Stimulated activated CD4-positive, alpha-beta T cell treated with anti-CD3 and anti-CD28 coated beads, Interleukin-2, amount 100 ng/mL, for 24 hours (primary cell): ENCODE measurements around the gene DNASE2B.

Experiments used
- DNase-seq, 2 donors: peaks; one replicate each; pipeline ENCODE4 v3.0.0-alpha.2; 2020

DNASE2B gene

DNA sequence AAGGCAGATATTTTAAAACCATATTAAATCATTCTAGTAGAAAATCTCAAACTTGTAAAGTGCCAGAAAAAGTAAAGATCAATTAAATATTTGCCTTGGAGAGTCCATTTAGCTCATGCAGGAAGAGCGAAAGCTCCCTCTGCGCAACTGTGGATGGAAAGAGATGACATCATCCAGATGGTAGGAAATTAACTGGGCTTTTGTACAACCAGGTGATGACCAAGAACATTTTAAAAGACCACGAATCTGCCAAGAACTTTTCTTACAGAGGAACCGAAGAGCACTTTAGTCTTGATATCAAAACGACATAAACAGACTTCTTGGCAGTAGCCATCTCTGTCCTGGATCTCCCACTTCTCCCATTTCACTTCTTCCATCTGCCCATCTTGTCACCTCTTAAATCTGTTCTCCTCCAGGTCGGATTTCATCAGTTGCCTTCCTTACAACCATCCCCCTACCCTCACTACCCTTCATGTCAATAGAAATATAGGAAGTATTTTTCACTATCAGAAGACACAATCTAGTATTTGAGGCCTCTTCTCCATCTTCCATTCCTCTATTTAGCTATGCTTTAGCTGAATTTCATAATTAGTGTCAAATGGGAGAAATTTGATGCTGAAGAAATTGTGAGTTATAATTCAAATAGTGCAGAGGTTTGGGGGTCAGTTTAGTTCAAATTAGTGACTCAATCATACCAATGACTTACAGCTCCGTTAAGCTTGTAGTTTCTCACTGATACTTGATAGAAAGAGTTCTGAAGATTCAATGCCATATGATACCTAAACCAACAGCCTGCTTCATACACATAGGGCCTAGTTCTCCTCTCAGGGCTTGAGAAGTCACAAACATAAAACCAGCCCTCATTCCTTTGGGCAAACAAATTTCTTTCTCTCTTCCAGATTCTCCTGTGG lies 22.0 kb upstream of the DNASE2B start:
- DNase-seq = no peak

DNA sequence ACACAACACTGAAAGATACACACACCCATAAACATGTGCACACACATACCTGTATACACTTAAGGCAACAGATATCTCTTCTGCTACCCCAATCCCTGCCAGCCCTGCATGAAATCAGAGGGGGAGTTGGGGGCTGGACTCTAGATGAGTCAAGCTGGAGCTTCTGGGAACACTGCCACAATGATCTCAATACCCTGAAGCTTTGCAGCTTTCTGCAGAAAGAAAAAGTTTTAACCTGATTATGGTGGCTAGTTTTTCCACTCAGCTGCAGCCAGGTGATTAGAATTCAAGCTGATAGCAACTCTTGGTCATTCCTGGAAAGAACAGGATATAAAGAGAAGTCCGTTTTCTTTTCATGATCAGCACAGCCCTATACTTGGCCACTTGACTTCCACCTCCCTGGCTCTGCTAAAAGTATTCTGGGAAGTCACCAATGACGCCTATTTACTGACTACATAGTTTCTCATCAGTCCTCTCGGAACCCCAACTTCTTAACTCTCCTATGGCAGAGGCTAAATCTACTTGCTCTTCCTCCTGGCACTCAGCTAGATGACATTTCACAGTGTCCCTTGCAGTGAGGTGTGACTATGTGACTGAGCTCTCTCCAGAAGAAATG lies 20.7 kb upstream of the DNASE2B start:
- no peak for DNase-seq

- no peak for DNase-seq
Measured at GRCh38 chr1:84379138-84379916, 19.0 kb upstream of the DNASE2B start.

GRCh38 chr1:84379917-84380180 lies 18.4 kb upstream of the DNASE2B start:
- no peak for DNase-seq

DNA sequence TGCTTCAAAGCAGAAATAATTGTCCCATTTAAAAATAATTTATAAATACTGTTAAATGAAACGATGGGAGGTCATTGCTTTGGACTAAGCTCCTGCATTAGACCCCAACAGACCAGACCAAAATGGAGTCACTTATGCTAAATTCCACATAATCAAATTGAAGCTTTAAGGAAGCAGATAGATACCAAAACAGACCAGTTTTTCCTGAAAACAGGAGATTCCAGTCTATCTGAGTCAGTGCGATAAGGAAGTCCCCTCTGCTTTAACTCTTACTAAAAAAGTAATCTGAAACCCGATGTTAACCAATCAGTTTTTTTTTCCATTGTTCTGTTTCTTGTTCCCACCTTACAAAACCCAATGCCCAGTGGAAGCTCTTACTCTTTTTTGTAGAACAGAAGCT lies 16.2 kb upstream of the DNASE2B start:
- no peak for DNase-seq

DNA sequence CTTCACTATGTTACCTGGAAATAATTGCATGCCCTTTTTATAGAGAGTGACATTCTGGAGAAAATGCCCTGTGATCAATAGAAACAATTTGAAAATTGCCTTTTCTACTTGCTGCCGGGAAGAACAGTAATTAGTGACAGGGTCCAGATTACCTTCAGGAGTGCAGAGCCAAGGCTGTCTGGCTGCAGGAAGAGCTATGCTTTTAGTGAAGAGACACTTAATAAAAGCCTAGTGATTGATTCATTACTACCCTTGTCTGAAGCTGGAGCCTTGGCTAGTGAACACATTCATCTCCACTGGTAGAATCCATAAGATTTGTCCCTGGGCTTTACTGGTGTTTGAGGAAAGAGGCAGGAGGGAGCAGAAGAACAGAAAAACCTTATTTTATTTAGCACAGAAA lies 12.9 kb upstream of the DNASE2B start:
- DNase-seq = no peak

DNA sequence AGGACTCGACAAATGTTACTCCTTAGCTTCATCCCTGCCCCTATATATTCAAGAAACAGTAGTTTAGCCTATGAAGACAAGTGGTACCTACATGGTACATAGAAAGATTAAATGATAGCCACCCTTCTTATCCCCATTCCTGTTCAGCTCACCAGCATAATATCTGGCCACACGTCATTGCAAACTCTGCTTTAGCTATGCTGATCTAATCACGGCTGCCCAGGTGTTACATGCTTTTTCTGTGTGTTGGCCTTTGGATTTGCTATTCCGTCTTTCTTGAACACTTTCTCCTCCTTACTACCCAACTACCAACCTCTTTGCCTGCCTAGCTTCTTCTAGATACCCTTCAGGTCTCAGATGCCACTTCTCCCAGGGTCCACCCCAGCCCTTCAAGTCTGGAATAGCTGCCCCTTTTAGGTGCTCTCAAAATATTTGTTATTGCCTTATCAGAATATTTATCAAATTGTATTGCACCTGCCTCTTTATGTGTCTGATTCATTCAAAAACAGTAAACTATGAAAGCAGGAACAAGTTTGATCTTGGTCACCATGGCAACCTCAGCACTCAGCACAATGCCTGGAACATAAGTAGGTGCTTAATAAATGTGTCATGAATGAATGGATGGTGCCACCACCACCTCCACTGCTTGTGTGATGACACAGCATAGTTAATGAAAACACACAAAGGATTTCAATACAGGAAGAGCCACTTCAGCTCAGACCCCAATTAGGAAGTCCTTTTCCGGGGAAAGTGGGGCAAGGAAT lies 11.4 kb upstream of the DNASE2B start:
- DNase-seq = no peak

DNA sequence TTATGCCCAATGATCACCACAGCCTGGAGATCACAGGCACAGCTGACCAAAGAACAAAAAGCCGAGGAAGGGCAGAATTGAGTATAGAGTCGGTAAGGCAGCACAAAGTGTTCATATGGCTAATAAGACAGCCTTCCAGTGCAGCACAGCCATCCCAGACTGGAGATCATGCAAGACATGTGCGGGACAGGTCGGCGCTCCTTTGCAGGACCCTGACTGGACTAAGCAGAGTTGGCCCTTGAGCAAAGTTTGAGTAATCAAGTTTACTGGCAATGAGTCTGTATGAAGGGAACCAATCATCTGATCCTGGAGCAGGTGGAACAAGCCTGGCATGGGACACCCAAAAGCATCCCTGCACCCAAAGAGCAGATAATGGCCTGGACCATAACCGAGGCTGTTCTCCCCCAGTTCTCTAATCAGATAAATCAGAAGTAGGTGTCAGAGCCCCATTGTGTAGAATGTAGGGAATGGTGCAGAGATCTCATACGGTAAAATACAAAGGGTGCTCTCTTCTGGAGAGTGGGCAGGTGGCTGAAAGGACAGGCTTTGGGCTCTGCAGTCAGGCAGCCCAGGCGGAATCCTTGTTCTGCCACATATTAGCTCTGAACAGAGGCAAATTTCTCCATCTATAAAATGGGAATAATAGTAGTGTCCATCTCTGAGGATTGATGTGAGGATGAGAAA lies 10.7 kb upstream of the DNASE2B start:
- no peak for DNase-seq

- no peak for DNase-seq
Measured at GRCh38 chr1:84390226-84390625, 8.1 kb upstream of the DNASE2B start.

DNA sequence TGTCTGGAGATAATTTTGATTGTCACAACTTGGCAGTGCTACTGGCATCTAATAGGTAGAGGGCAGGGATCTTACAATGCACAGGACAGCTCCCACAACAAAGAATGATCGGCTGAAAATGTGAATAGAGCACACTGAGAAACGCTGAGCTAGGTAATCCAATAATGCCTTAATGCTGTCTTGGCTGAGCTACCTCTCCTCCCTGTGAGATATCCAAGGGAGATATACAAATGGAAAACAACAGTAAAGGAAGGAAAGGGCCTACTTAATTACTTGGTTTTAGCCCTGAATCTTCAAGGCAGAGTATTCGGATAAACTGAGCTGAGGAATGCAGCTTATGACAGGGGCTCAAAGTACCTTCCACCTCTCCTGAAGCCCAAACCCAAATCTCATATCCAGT lies 2.9 kb downstream of the DNASE2B start:
- no peak for DNase-seq

GRCh38 chr1:84402060-84402459 lies 3.8 kb downstream of the DNASE2B start:
- DNase-seq = no peak

- no peak for DNase-seq
Measured at GRCh38 chr1:84402501-84402900, 4.2 kb downstream of the DNASE2B start.

GRCh38 chr1:84403347-84403746 lies 5.1 kb downstream of the DNASE2B start:
- no peak for DNase-seq

GRCh38 chr1:84406346-84406861 lies 8.1 kb downstream of the DNASE2B start:
- DNase-seq = no peak

- no peak for DNase-seq
Measured at GRCh38 chr1:84407524-84407923, 9.2 kb downstream of the DNASE2B start.

- DNase-seq = no peak
Measured at GRCh38 chr1:84407958-84408422, 9.7 kb downstream of the DNASE2B start.

GRCh38 chr1:84409888-84410287 lies 11.6 kb downstream of the DNASE2B start:
- no peak for DNase-seq

DNA sequence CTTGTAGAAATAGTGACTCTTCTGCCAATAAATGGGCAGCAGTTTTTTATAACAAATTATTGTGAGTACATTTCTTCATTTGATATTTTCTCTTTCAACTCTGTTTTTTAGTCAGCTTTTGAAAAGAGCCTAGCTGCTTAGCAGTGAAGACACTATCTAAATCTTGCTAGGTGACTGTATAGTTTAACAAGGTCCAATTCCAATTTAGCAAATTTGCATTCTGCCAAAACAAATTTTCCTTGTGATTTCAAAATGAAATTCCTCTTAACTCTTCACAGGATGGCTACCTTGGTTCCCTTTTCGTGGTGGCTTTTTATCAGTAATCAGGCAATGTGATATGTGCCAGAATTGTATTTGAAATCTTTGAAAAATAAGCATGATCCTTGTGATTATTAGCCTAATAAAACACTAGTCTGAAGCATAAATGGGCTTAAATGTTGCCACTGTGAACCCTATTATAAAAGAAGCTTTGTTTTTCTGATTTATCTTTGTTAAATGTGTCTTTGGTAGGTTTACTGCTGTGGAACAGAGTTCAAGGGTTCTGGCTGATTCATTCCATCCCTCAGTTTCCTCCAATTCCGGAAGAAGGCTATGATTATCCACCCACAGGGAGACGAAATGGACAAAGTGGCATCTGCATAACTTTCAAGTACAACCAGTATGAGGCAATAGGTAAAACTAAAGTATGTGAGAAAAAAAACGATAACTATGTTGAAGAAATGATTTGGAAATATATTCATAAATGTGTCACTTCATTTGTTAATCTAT lies 12.2 kb downstream of the DNASE2B start:
- DNase-seq = no peak

GRCh38 chr1:84412316-84412942 lies 14.1 kb downstream of the DNASE2B start:
- DNase-seq = no peak

DNA sequence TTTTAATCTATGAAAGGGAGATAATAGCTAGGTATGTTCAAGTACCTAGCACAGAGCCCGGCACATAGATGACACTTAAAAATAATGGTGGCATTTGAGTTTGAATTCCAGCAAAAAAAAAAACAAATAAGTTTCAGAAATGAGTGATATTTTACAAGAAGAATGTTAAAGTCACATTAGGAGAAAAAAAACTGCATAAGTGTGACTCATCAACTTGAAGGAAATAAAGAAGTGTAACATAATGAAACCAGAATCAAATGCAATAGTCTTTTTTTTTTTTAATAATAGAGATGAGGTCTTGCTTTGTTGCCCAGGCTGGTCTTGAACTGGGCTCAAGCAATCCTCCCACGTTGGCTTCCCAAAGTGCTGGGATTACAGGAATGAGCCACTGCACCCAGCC lies 17.1 kb downstream of the DNASE2B start:
- no peak for DNase-seq

- DNase-seq = no peak
Measured at GRCh38 chr1:84422909-84423308, 24.6 kb downstream of the DNASE2B start.
